ENCODE data around the gene XCR1.
"Not testable (repeated sequence)": the region's sequence is repeated elsewhere in the genome, so short reads cannot be mapped to it uniquely, and the experiment has no call there.

XCR1 gene

GRCh38 chr3:46038916-46039315 lies 11.6 kb upstream of the XCR1 start:
- no peak for DNase-seq

GRCh38 chr3:46038071-46038470 lies 10.8 kb upstream of the XCR1 start:
- not testable (repeated sequence) for DNase-seq

GRCh38 chr3:46036191-46036590 lies 8.9 kb upstream of the XCR1 start:
- no peak for DNase-seq

GRCh38 chr3:46031747-46032146 lies 4.5 kb upstream of the XCR1 start:
- no peak for DNase-seq

- no peak for DNase-seq
These were observed 4.0 kb upstream of the XCR1 start for GRCh38 chr3:46031269-46031668.

- DNase-seq: no peak
These were observed 3.3 kb upstream of the XCR1 start for GRCh38 chr3:46030626-46031025.

- DNase-seq: no peak
These were observed 2.8 kb upstream of the XCR1 start for GRCh38 chr3:46029953-46030543.

- no peak for DNase-seq
These were observed 584 bp upstream of the XCR1 start for GRCh38 chr3:46027736-46028397.

- DNase-seq: no peak
These were observed 2.1 kb downstream of the XCR1 start for GRCh38 chr3:46025139-46025538.

GRCh38 chr3:46024131-46024530 lies 3.2 kb downstream of the XCR1 start:
- DNase-seq: no peak

- DNase-seq: no peak
These were observed 4.1 kb downstream of the XCR1 start for GRCh38 chr3:46022909-46023785.

GRCh38 chr3:46021516-46021915 lies 5.8 kb downstream of the XCR1 start:
- DNase-seq: no peak

- no peak for DNase-seq
These were observed 6.3 kb downstream of the XCR1 start for GRCh38 chr3:46020766-46021510.

GRCh38 chr3:46019707-46020106 lies 7.6 kb downstream of the XCR1 start:
- DNase-seq: no peak

GRCh38 chr3:46017720-46018119 lies 9.6 kb downstream of the XCR1 start:
- no peak for DNase-seq

- DNase-seq: no peak
These were observed 13.8 kb downstream of the XCR1 start for GRCh38 chr3:46013316-46014094.

- no peak for DNase-seq
These were observed 15.0 kb downstream of the XCR1 start for GRCh38 chr3:46012246-46012645.

- DNase-seq: no peak
These were observed 16.7 kb downstream of the XCR1 start for GRCh38 chr3:46010519-46011113.

- DNase-seq: no peak
These were observed 19.2 kb downstream of the XCR1 start for GRCh38 chr3:46008058-46008457.

GRCh38 chr3:46007280-46007679 lies 20.0 kb downstream of the XCR1 start:
- no peak for DNase-seq

GRCh38 chr3:46006238-46007032 lies 20.8 kb downstream of the XCR1 start:
- no peak for DNase-seq

Data from CD4-positive, alpha-beta T cell treated with Interleukin-17A for 4 hours (primary cell).